ENCODE data around the gene CAMK1D. TPM values are rescaled to one million over a fixed set of nuclear protein-coding genes. Genes with fewer than 3 reads are reported as not detected.

CAMK1D gene
- total RNA-seq, 4 donors from 2014 or later: 29.7 to 36.7 (median 33.3) TPM

- intact Hi-C loops (cut with DNase I; ENCODE audit: low total_unique reads): no loop called here
- WGBS, 2 donors: 66 to 81% methylated on average over 17 of the region's 17 CpGs
- H3K4me3 ChIP-seq (ENCODE audit: low read depth, poor library complexity, severe bottlenecking): no peak overlapping the region
- no peak for TF ChIP-seq POLR2A (IDR thresholded peaks at IDR 0.05)
- TF ChIP-seq CTCF (IDR thresholded peaks at IDR 0.05): no peak
- DNase-seq (ENCODE audit: low spot score in 2 of 2): no peak
Measured at GRCh38 chr10:12388671-12389070, 39.3 kb downstream of the CAMK1D start.

- WGBS, 2 donors: 58 to 61% methylated on average over 17 of the region's 17 CpGs
- DNase-seq (ENCODE audit: low spot score in 2 of 2): peak in 1 of 2 donors; percentile 64
- no peak for TF ChIP-seq POLR2A (IDR thresholded peaks at IDR 0.05)
- TF ChIP-seq CTCF (IDR thresholded peaks at IDR 0.05): no peak
- intact Hi-C loops (cut with DNase I; ENCODE audit: low total_unique reads): no loop called here
- H3K4me3 ChIP-seq (ENCODE audit: low read depth, poor library complexity, severe bottlenecking): no peak overlapping the region
Measured at GRCh38 chr10:12389154-12389734, 39.9 kb downstream of the CAMK1D start.

- DNase-seq (ENCODE audit: low spot score in 2 of 2): no peak
- intact Hi-C loops (cut with DNase I; ENCODE audit: low total_unique reads): no loop called here
Measured at GRCh38 chr10:12390733-12391132, 41.4 kb downstream of the CAMK1D start.

GRCh38 chr10:12391206-12391605, 41.9 kb downstream of the CAMK1D start:
- no peak for DNase-seq (ENCODE audit: low spot score in 2 of 2)
- intact Hi-C loops (cut with DNase I; ENCODE audit: low total_unique reads): no loop called here
- WGBS, 2 donors: 32 to 35% methylated on average over 7 of the region's 7 CpGs
- no peak overlapping the region for H3K4me3 ChIP-seq (ENCODE audit: low read depth, poor library complexity, severe bottlenecking)
- TF ChIP-seq CTCF (IDR thresholded peaks at IDR 0.05) (no peak), POLR2A (IDR thresholded peaks at IDR 0.05) (no peak)

More at GRCh38 chr10:12390733-12391132, 41.4 kb downstream of the CAMK1D start:
- WGBS, 2 donors: 63 to 73% methylated on average over 7 of the region's 7 CpGs
- no peak for TF ChIP-seq CTCF (IDR thresholded peaks at IDR 0.05)
- TF ChIP-seq POLR2A (IDR thresholded peaks at IDR 0.05): no peak
- no peak overlapping the region for H3K4me3 ChIP-seq (ENCODE audit: low read depth, poor library complexity, severe bottlenecking)

GRCh38 chr10:12393831-12394230, 44.5 kb downstream of the CAMK1D start:
- no peak for DNase-seq (ENCODE audit: low spot score in 2 of 2)
- intact Hi-C loops (cut with DNase I; ENCODE audit: low total_unique reads): no loop called here
- no peak for TF ChIP-seq CTCF (IDR thresholded peaks at IDR 0.05)
- no peak for TF ChIP-seq POLR2A (IDR thresholded peaks at IDR 0.05)
- 96 to 97% methylated on average over 13 of the region's 13 CpGs for WGBS, 2 donors
- no peak overlapping the region for H3K4me3 ChIP-seq (ENCODE audit: low read depth, poor library complexity, severe bottlenecking)
